A549 treated with RU486 at 1 μM for 4 hours (cell line): Measurements from ENCODE around the gene S100B. TPM values are rescaled to one million over a fixed set of nuclear protein-coding genes. Genes with fewer than 3 reads are reported as not detected.

Experiments
- total RNA-seq: library from RNA; stranded (reverse); fragments of 200-300 nt; extraction: Qiagen RNA extraction; gene quantifications from 5 replicates; pipeline ENCODE4 v1.2.3, GENCODE V29; 2022; ENCODE audit warnings: low read depth

S100B gene
- total RNA-seq: not detected in 5 replicates

GRCh38 chr21:46604975-46605766 lies at the start of gene S100B:
Gene S100B (minus strand): TSS chr21:46605082. CDS start chr21:46602415, 2,667 bp downstream.

GRCh38 chr21:46635324-46636180 lies 30.7 kb upstream of the S100B start, which contains the start of gene PRMT2:
Gene PRMT2 (plus strand): TSS chr21:46635674. CDS start chr21:46636952, 1,278 bp downstream.

Other genes starting within 250 kb of the S100B start
- gene DIP2A, start 146.2 kb downstream of the S100B start, total RNA-seq: 8.4 to 13.3 TPM (median 10.9 TPM) in 5 replicates
- gene PRMT2, start 30.6 kb upstream of the S100B start, total RNA-seq: 45.2 to 55.0 TPM (median 50.6 TPM) in 5 replicates